H1 (cell line): ENCODE results near the gene SLC22A3. TPM values are rescaled to one million over a fixed set of nuclear protein-coding genes. Genes with fewer than 3 reads are reported as not detected.

Source experiments
- CTCF ChIA-PET: fragments of 300-600 bp; sonication (Branson Sonifier 250); formaldehyde crosslinking; loops from one replicate; lab custom pipeline; 2021; ENCODE audit not compliant: partially characterized antibody; lab: Charles Lee
- POLR2A ChIA-PET: fragments of 300-600 bp; sonication (Branson Sonifier 250); formaldehyde crosslinking; loops from one replicate; lab custom pipeline; 2021; ENCODE audit warnings: inconsistent platforms; ENCODE audit not compliant: partially characterized antibody; lab: Charles Lee
- DNase-seq, 2 experiments: peaks; one replicate each; pipeline versions ENCODE4 v3.0.0 to v3.0.0-alpha.2; 2010 to 2022; ENCODE audit warnings: low spot score in 2 of 2, low read depth in 1 of 2, mixed read lengths in 1 of 2
- FAIRE-seq: peaks from 2 replicates; lab custom pipeline; 2011; peaks lifted over from hg19 to GRCh38; lab: Jason Lieb, UNC
- H2AFZ ChIP-seq: 2 replicates; pipeline ENCODE4 v1.8.1; 2012; ENCODE audit warnings: low read length, inconsistent platforms
- H2AK5ac ChIP-seq: 2 replicates; pipeline ENCODE4 v1.6.1; 2013; ENCODE audit warnings: low read depth, low read length
- H2BK120ac ChIP-seq: replicated peaks from 2 replicates; pipeline ENCODE3; 2013; ENCODE audit warnings: low read depth, low read length, inconsistent platforms
- H2BK12ac ChIP-seq: 2 replicates; pipeline ENCODE4 v1.6.1; 2013; ENCODE audit warnings: low read depth, low read length
- H2BK15ac ChIP-seq: 2 replicates; pipeline ENCODE4 v1.6.1; 2013; ENCODE audit warnings: low read length
- H2BK20ac ChIP-seq: 2 replicates; pipeline ENCODE4 v1.6.1; 2013; ENCODE audit warnings: low read length
- H2BK5ac ChIP-seq: 2 replicates; pipeline ENCODE4 v1.6.1; 2013; ENCODE audit warnings: low read depth, low read length
- H3K14ac ChIP-seq: 2 replicates; pipeline ENCODE4 v1.6.1; 2013; ENCODE audit warnings: inconsistent platforms; ENCODE audit not compliant: insufficient read length
- H3K18ac ChIP-seq: 2 replicates; pipeline ENCODE4 v1.6.1; 2013; ENCODE audit warnings: low read length; ENCODE audit errors: extremely low read depth
- H3K23ac ChIP-seq: 2 replicates; pipeline ENCODE4 v1.6.1; 2013; ENCODE audit warnings: inconsistent platforms; ENCODE audit not compliant: insufficient read length
- H3K23me2 ChIP-seq: 2 replicates; pipeline ENCODE4 v1.6.1; 2013; ENCODE audit warnings: low read depth, low read length
- H3K27ac ChIP-seq: 2 replicates; pipeline ENCODE4 v1.6.1; 2011; ENCODE audit warnings: low read depth, low read length, inconsistent platforms
- H3K27me3 ChIP-seq, 4 experiments: replicated peaks in 1 of 4; 1 replicate in 1 of 4; 2 replicates in 3 of 4; pipeline versions ENCODE4 v1.6.1 to v1.8.1; 2011 to 2013; ENCODE audit warnings: low read length in 3 of 4, mild to moderate bottlenecking in 3 of 4, inconsistent platforms in 2 of 4, mixed read lengths in 2 of 4, moderate library complexity in 1 of 4; ENCODE audit not compliant: control insufficient read depth in 3 of 4, insufficient read depth in 3 of 4; ENCODE audit errors: extremely low read depth in 1 of 4
- H3K36me3 ChIP-seq, 4 experiments: 2 replicates each; pipeline versions ENCODE4 v1.6.1 to v1.8.1; 2011 to 2013; ENCODE audit warnings: mild to moderate bottlenecking in 4 of 4, low read length in 3 of 4, moderate library complexity in 2 of 4, control low read depth in 1 of 4, inconsistent platforms in 1 of 4; ENCODE audit not compliant: insufficient read depth in 4 of 4, control insufficient read depth in 2 of 4
- H3K4ac ChIP-seq: replicated peaks from 2 replicates; pipeline ENCODE3; 2013; ENCODE audit warnings: low read length, low read depth, mixed read lengths, inconsistent platforms; ENCODE audit not compliant: insufficient read length
- H3K4me1 ChIP-seq, 4 experiments: replicated peaks in 1 of 4; 1 replicate in 1 of 4; 2 replicates in 3 of 4; pipeline versions ENCODE4 v1.6.1 to v1.8.1; 2011 to 2013; ENCODE audit warnings: low read length in 3 of 4, inconsistent platforms in 2 of 4, mixed read lengths in 1 of 4; ENCODE audit not compliant: insufficient read depth in 4 of 4, control insufficient read depth in 3 of 4
- H3K4me2 ChIP-seq, 2 experiments: 2 replicates each; pipeline versions ENCODE4 v1.6.1 to v1.8.1; 2011 to 2013; ENCODE audit warnings: low read depth in 2 of 2, low read length in 2 of 2, control low read depth in 1 of 2, inconsistent platforms in 1 of 2, mild to moderate bottlenecking in 1 of 2; ENCODE audit not compliant: insufficient read depth in 1 of 2
- H3K4me3 ChIP-seq, 4 experiments: fragments of 200-600, 300-600 bp in 1 of 4; sonication (generic), shearing (Covaris generic), sonication (Bioruptor Twin) in 1 of 4; 2 replicates each; pipeline versions ENCODE4 v1.5.1 to v1.8.1; 2011 to 2016; ENCODE audit warnings: low read length in 4 of 4, low read depth in 3 of 4, control low read depth in 2 of 4, inconsistent platforms in 2 of 4, mild to moderate bottlenecking in 2 of 4, mixed read lengths in 1 of 4, moderate library complexity in 1 of 4; ENCODE audit not compliant: insufficient read depth in 2 of 4; ENCODE audit errors: extremely low read depth in 1 of 4
- H3K56ac ChIP-seq: replicated peaks from 2 replicates; pipeline ENCODE3; 2013; ENCODE audit warnings: low read depth, mild to moderate bottlenecking, mixed read lengths, low read length, inconsistent platforms; ENCODE audit not compliant: insufficient read length
- H3K79me1 ChIP-seq: 2 replicates; pipeline ENCODE4 v1.6.1; 2013; ENCODE audit warnings: low read depth, low read length, control low read depth
- H3K79me2 ChIP-seq, 2 experiments: 2 replicates each; pipeline versions ENCODE4 v1.6.1 to v1.8.1; 2012 to 2013; ENCODE audit warnings: low read length in 2 of 2, mild to moderate bottlenecking in 2 of 2, inconsistent platforms in 1 of 2; ENCODE audit not compliant: insufficient read depth in 2 of 2, control insufficient read depth in 1 of 2
- H3K9ac ChIP-seq, 4 experiments: replicated peaks in 1 of 4; 1 replicate in 1 of 4; 2 replicates in 3 of 4; pipeline versions ENCODE4 v1.6.1 to v1.8.1; 2011 to 2013; ENCODE audit warnings: low read depth in 3 of 4, low read length in 3 of 4, control low read depth in 2 of 4, mild to moderate bottlenecking in 2 of 4, moderate library complexity in 2 of 4, inconsistent platforms in 1 of 4; ENCODE audit errors: extremely low read depth in 1 of 4
- H3K9me3 ChIP-seq, 2 experiments: 2 replicates each; pipeline versions ENCODE4 v1.6.1 to v1.8.1; 2012 to 2013; ENCODE audit warnings: mild to moderate bottlenecking in 2 of 2, moderate library complexity in 2 of 2, control low read depth in 1 of 2, inconsistent platforms in 1 of 2, low read depth in 1 of 2, low read length in 1 of 2, mixed read lengths in 1 of 2; ENCODE audit not compliant: insufficient read depth in 2 of 2
- H4K20me1 ChIP-seq, 2 experiments: replicated peaks in 1 of 2; 2 replicates each; pipeline versions ENCODE3 to v1.8.1; 2011 to 2013; ENCODE audit warnings: inconsistent platforms in 2 of 2, low read length in 2 of 2, mild to moderate bottlenecking in 1 of 2; ENCODE audit not compliant: insufficient read depth in 2 of 2, control insufficient read depth in 1 of 2
- H4K5ac ChIP-seq: 2 replicates; pipeline ENCODE4 v1.6.1; 2013; ENCODE audit warnings: low read length, low read depth, mixed read lengths, inconsistent platforms; ENCODE audit not compliant: insufficient read length
- H4K8ac ChIP-seq: 2 replicates; pipeline ENCODE4 v1.8.0; 2013; ENCODE audit warnings: mild to moderate bottlenecking, moderate library complexity, low read length, inconsistent platforms; ENCODE audit not compliant: insufficient read depth; ENCODE audit errors: extremely low read depth
- H4K91ac ChIP-seq: replicated peaks from 2 replicates; pipeline ENCODE3; 2013; ENCODE audit warnings: low read length, mixed read lengths, inconsistent platforms; ENCODE audit not compliant: insufficient read length
- HDAC6 ChIP-seq: IDR thresholded peaks from one replicate; pipeline ENCODE4 v1.7.1; 2012; ENCODE audit warnings: low read depth, mild to moderate bottlenecking, inconsistent platforms, low read length, moderate library complexity
- KDM1A ChIP-seq: fragments of 200-600, 300-600 bp; sonication (generic); IDR thresholded peaks from 2 replicates; pipeline ENCODE4 v1.7.1; 2016; ENCODE audit warnings: mild to moderate bottlenecking, low read length, borderline replicate concordance
- PHF8 ChIP-seq: fragments of 200-600 bp; sonication (generic); conservative IDR thresholded peaks from 2 replicates; pipeline ENCODE4 v1.7.1; 2012; ENCODE audit warnings: low read depth, mild to moderate bottlenecking, inconsistent platforms, low read length, moderate library complexity
- SIN3A ChIP-seq, 2 experiments: IDR thresholded peaks in 1 of 2; conservative IDR thresholded peaks in 1 of 2; 2 replicates each; pipeline ENCODE4 v1.6.1; 2011 to 2012; ENCODE audit warnings: low read length in 2 of 2, improper control_type of control experiment in 1 of 2, low read depth in 1 of 2, mild to moderate bottlenecking in 1 of 2
- SP2 ChIP-seq: IDR thresholded peaks from 2 replicates; pipeline ENCODE4 v1.6.1; 2012; ENCODE audit warnings: mild to moderate bottlenecking, low read length, inconsistent platforms
- SRF ChIP-seq: IDR thresholded peaks from 2 replicates; pipeline ENCODE4 v1.6.1; 2011; ENCODE audit warnings: mild to moderate bottlenecking, low read depth, low read length, moderate library complexity
- WGBS, 2 experiments: shearing (Covaris generic) in 1 of 2; methylation state at CpG; one replicate each; pipeline versions ENCODE4 v1.1.6 to v1.1.7; 2013 to 2015; ENCODE audit warnings: low lambda C conversion rate in 2 of 2, mixed read lengths in 2 of 2, inconsistent platforms in 1 of 2, low coverage in 1 of 2, missing lambda C conversion rate in 1 of 2; ENCODE audit not compliant: insufficient replicate concordance in 2 of 2, insufficient coverage in 1 of 2, insufficient read length in 1 of 2; ENCODE audit errors: extremely low coverage in 1 of 2, missing lambda C conversion rate in 1 of 2; 5-methylcytosine and 5-hydroxymethylcytosine counted together
- polyA plus RNA-seq, 7 experiments: library from polyadenylated mRNA; depleted of rRNA in 3 of 7; stranded (reverse) in 5 of 7; unstranded in 2 of 7; fragments of >200 nt in 5 of 7; fragments of 200-250 nt in 2 of 7; gene quantifications; 1 replicate in 5 of 7; 2 replicates in 1 of 7; 4 replicates in 1 of 7; pipeline versions ENCODE4 v1.2.1 to v1.2.3, GENCODE V29; 2011 to 2013; ENCODE audit warnings: missing spikeins in 2 of 7, mixed read lengths in 2 of 7
- total RNA-seq: library from RNA; stranded (reverse); fragmentation: NEBNext Ultra II Directional; extraction: Animal tissue kit (Norgen Biotek cat#: 25700); gene quantifications from 2 replicates; pipeline ENCODE4 v1.2.1, GENCODE V29; 2021

SLC22A3 gene
- total and polyA plus RNA-seq, 2 of the 8 experiments (the other 6 are each of a cell fraction or from before 2014, with no cell fraction given), result 1.0 to 2.9 TPM

DNA sequence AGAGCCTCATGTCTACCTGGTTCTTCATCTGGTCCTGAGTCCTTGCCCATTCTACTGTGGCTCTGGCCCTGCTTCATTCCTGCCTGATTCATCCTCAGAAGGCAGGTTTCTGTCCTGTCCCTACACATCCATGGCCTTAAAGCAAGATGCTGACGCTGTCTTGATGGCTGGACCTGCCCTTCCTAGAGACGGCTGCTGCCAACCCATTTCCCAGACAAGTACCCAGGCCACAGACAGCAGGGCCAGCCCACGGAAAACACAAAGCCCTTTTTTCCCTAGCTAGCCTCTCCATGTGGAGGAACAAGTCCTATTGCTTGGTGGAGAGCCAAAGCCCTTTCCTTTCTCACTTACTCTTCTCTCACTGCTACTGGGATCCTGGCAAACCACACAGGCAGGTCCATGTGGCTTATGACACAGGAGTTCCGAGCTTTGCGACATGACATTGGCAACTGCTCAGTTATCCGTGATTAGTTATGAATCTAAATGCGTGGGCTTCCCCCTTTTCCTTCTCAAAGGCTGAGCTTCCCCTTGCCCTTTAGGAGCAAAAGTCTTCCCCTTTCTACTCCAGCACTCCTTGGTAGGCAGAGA, 72.9 kb downstream of the SLC22A3 start:
- no peak overlapping the region for H3K14ac ChIP-seq
- H2BK12ac ChIP-seq, result no peak overlapping the region
- H3K4me3 ChIP-seq, result no peak overlapping the region
- H4K20me1 ChIP-seq, result no peaks in the 10 kb centered on the region
- H4K5ac ChIP-seq, result no peak overlapping the region
- no peak overlapping the region for H4K8ac ChIP-seq
- FAIRE-seq (no peak), DNase-seq (no peak)
- H3K23ac ChIP-seq, result no peak overlapping the region
- no peak overlapping the region for H3K56ac ChIP-seq
- H2BK120ac ChIP-seq, result no peak overlapping the region
- no peak overlapping the region for H3K4ac ChIP-seq
- no peak overlapping the region for H3K4me2 ChIP-seq
- no peaks in the 10 kb centered on the region for H3K4me1 ChIP-seq
- no peak overlapping the region for H3K27ac ChIP-seq
- H3K9ac ChIP-seq, result no peak overlapping the region
- H3K36me3 ChIP-seq, result no peaks in the 10 kb centered on the region
- 0 out of 2 replicates have a peak overlapping the region, but pooled peaks have one; percentile 21 for H2BK15ac ChIP-seq
- H2AFZ ChIP-seq, result no peak overlapping the region
- no peaks in the 10 kb centered on the region for H3K79me1 ChIP-seq
- TF ChIP-seq SIN3A (conservative IDR thresholded peaks at IDR 0.05 in 1 of 2, IDR thresholded peaks at IDR 0.05 in 1 of 2; ENCODE audit: low read depth in 1 of 2, low read length in 2 of 2) (no peak), PHF8 (no peak), SRF (no peak), SP2 (no peak), KDM1A (no peak), HDAC6 (no peak)
- H3K23me2 ChIP-seq, result no peaks in the 10 kb centered on the region
- no peak overlapping the region; the same call in 1 of the 2 replicates for H2AK5ac ChIP-seq
- WGBS, 2 experiments, result 89% methylated on average over 7 of the region's 7 CpGs; no CpG with 5 or more reads in 1 of the 2 experiments
- no peaks in the 10 kb centered on the region for H3K9me3 ChIP-seq
- no peaks in the 10 kb centered on the region for H3K27me3 ChIP-seq
- ChIA-PET POLR2A (no interaction called here), CTCF (interaction anchor here (0.9 to 1.1 kb wide), 2 partner anchors 13 to 67 kb away, joined by 3 read pairs; no protein-coding TSS in a partner anchor)
- no peak overlapping the region for H4K91ac ChIP-seq
- H3K18ac ChIP-seq, result no peak overlapping the region
- H3K79me2 ChIP-seq, result no peaks in the 10 kb centered on the region
- no peak overlapping the region for H2BK20ac ChIP-seq
- no peak overlapping the region for H2BK5ac ChIP-seq
